ENCODE measurements around the gene RTEL1. TPM values are rescaled to one million over a fixed set of nuclear protein-coding genes. Genes with fewer than 3 reads are reported as not detected.

The RTEL1 gene
- total and polyA plus RNA-seq, 2 donors (not counting 1 experiment from before 2014, with no cell fraction given): 4.7 to 12.4 TPM

DNA sequence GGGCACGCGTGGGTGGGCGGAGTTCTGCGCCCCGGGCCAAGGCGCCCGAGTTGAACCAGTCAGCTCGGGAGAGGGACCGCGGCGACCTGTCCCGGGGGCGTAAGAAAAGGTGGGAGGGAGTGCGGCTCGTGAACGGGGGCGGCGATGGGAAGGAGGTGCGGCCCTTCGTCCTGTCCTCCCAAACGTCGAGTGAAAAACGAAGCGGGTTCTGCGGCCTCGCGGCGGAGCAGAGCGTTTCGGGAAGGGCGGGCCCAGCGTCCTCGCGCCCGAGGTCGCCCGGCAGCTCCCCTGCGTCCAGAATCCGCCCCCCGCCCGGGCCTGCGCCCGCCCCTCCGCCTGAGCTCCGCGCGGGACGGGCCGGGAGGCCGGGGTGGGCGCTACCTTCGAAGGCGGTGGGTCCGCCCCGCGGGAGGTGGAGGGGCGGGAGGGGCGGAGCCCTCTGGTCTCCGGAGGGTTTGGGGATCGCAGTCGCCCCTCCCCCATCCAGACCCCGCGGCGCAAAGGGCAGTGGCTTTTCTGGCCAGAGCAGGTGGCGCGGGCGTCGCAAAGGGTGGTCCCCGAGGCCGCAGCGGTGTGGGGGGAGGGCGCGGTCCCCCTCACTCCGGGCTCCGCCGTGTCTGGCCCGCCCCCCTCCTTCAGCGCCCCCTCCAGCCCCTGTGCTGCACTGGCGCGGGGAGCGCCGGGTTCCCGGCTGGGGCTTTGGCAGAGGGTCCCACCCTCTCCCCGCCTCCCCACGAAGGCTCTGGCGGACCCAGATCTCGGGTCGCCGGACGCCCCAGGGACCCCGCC, 5.7 kb upstream of the RTEL1 start:
- TF ChIP-seq EZH2 (IDR thresholded peaks at IDR 0.05; ENCODE audit: low read length, missing control alignments): no peak
- TF ChIP-seq, protein P1, sequence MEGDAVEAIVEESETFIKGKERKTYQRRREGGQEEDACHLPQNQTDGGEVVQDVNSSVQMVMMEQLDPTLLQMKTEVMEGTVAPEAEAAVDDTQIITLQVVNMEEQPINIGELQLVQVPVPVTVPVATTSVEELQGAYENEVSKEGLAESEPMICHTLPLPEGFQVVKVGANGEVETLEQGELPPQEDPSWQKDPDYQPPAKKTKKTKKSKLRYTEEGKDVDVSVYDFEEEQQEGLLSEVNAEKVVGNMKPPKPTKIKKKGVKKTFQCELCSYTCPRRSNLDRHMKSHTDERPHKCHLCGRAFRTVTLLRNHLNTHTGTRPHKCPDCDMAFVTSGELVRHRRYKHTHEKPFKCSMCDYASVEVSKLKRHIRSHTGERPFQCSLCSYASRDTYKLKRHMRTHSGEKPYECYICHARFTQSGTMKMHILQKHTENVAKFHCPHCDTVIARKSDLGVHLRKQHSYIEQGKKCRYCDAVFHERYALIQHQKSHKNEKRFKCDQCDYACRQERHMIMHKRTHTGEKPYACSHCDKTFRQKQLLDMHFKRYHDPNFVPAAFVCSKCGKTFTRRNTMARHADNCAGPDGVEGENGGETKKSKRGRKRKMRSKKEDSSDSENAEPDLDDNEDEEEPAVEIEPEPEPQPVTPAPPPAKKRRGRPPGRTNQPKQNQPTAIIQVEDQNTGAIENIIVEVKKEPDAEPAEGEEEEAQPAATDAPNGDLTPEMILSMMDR (conservative IDR thresholded peaks at IDR 0.05 in 1 of 2, IDR thresholded peaks at IDR 0.05 in 1 of 2; ENCODE audit: low read depth in 1 of 2, low read length in 2 of 2): no peak
- H3K9ac ChIP-seq (ENCODE audit: insufficient read depth, low read length): no peak overlapping the region
- peak in 1 of 2 donors; percentile 37 for DNase-seq (ENCODE audit: low read depth in 2 of 2)
- peak overlapping the region; percentile 39 to 62 (median 52) for H3K4me3 ChIP-seq (replicated peaks in 1 of 4; ENCODE audit: control extremely low read depth in 1 of 4, insufficient read depth in 1 of 4, low read depth in 3 of 4, low read length in 4 of 4)
- H4K20me1 ChIP-seq (ENCODE audit: control insufficient read depth, extremely low read depth, insufficient read depth, low read length): no peaks in the 10 kb centered on the region
- H3K79me2 ChIP-seq (ENCODE audit: control insufficient read depth, insufficient read depth, low read length): no peaks in the 10 kb centered on the region
- no peak overlapping the region for H2AFZ ChIP-seq (ENCODE audit: low read length)
- no peaks in the 10 kb centered on the region for H3K4me1 ChIP-seq (ENCODE audit: control insufficient read depth, extremely low read depth, insufficient read depth, low read length)
- no peaks in the 10 kb centered on the region for H3K9me3 ChIP-seq (ENCODE audit: control insufficient read depth, insufficient read depth, low read depth, low read length)
- no peaks in the 10 kb centered on the region for H3K36me3 ChIP-seq (ENCODE audit: control insufficient read depth, insufficient read depth, low read length)
- no peak overlapping the region for H3K27ac ChIP-seq (ENCODE audit: insufficient read depth, low read length)
- H3K4me2 ChIP-seq (ENCODE audit: extremely low read depth, insufficient read depth, low read length): peak overlapping the region; percentile 80
- no peaks in the 10 kb centered on the region for H3K27me3 ChIP-seq (ENCODE audit: control insufficient read depth, insufficient read depth, low read length)

DNA sequence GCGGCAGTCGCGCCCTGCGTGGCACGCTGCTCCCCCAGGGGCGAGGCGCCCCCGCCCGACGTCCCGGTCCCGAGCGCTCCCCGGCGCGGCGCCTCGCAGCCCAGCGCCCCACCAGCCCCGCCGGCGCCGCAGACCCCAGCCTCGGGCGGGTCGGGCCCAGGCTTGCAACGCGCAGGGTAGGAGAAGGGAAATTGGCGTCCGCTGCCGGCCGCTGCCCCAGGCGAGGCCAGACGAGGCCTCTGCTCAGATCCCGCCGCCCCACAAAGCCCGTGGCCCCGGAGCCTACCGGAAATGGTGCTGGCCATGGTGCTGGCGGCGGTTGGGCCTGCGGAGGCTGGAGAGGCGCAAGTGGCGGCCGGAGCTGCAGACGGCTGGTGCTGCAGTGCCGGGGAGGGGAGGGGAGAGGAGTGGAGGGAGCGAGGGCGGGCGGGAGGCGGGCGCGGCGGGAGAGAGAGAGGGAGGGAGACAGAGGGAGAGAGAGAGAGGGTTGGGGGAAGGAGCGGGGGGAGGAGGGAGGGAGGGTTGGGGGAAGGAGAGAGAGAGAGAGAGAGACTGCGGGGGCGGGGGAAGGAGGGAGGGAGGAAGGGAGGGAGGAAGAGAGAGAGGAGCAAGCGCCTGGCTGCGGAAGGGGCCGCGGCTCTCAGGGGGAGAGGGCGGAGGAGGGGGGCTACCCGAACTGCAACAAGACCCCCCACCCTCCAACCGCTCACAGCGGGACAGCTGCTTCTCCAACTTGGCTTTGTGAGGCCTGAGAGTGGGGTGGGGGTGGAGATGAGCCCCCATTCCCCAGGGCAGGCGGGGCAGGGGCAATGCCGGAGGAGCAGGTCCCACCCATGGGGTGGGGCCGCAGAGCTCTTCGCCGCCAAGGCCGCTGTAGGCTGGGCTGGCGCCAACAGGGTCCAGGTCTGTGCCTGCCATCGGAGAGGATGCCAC, 4.8 kb upstream of the RTEL1 start, which contains the start of gene STMN3:
STMN3 (minus strand) TSS at position 384 of the 933 bp plus-strand sequence; CDS start at position 305, 79 bp downstream.
- DNase-seq (ENCODE audit: low read depth in 2 of 2): peak; percentile 95 to 96
- TF ChIP-seq EZH2 (IDR thresholded peaks at IDR 0.05; ENCODE audit: low read length, missing control alignments): no peak
- TF ChIP-seq, protein P1 (conservative IDR thresholded peaks at IDR 0.05 in 1 of 2, IDR thresholded peaks at IDR 0.05 in 1 of 2; ENCODE audit: low read depth in 1 of 2, low read length in 2 of 2): no peak
- Histone ChIP-seq H3K27me3 (ENCODE audit: control insufficient read depth, insufficient read depth, low read length) (no peaks in the 10 kb centered on the region), H3K36me3 (ENCODE audit: control insufficient read depth, insufficient read depth, low read length) (no peaks in the 10 kb centered on the region), H3K27ac (ENCODE audit: insufficient read depth, low read length) (no peak within 1 kb of the TSS), H3K4me1 (ENCODE audit: control insufficient read depth, extremely low read depth, insufficient read depth, low read length) (no peaks in the 10 kb centered on the region), H3K9ac (ENCODE audit: insufficient read depth, low read length) (peak within 1 kb of the TSS; percentile 23), H4K20me1 (ENCODE audit: control insufficient read depth, extremely low read depth, insufficient read depth, low read length) (no peaks in the 10 kb centered on the region), H3K79me2 (ENCODE audit: control insufficient read depth, insufficient read depth, low read length) (no peaks in the 10 kb centered on the region), H3K4me3 (replicated peaks in 1 of 4; ENCODE audit: control extremely low read depth in 1 of 4, insufficient read depth in 1 of 4, low read depth in 3 of 4, low read length in 4 of 4) (peak within 1 kb of the TSS; percentile 39 to 62 (median 52)), H3K9me3 (ENCODE audit: control insufficient read depth, insufficient read depth, low read depth, low read length) (no peaks in the 10 kb centered on the region), H2AFZ (ENCODE audit: low read length) (no peak within 1 kb of the TSS), H3K4me2 (ENCODE audit: extremely low read depth, insufficient read depth, low read length) (peak within 1 kb of the TSS; percentile 80)

All from fibroblast of lung (primary cell).